ENCODE results near the gene ACTA2. TPM values are rescaled to one million over a fixed set of nuclear protein-coding genes. Genes with fewer than 3 reads are reported as not detected.
A peak's percentile ranks its signal among the peaks of the same experiment; 100 is the strongest.

ACTA2 gene
- polyA plus RNA-seq = 100 to 1,000 TPM in 2 of 4 donors, 10 to 100 TPM in 1, 1 to 10 TPM in 1; 6.5 to 274 (median 82.6) TPM
- long read RNA-seq, donor 1, transcript ACTA2-201 (9 exons, 1,349 nt) = major isoform, 94 of 245 reads
- long read RNA-seq, donor 1, transcript ACTA2-204 (6 exons, 884 nt) = minor isoform, 5 of 245 reads
- long read RNA-seq, donor 1, partial matches to known transcripts = 140 of 245 reads
- long read RNA-seq, donor 1, other reads (novel, unspliced or antisense) = 0 of 245 reads
- long read RNA-seq, donor 2, transcript ACTA2-201 (9 exons, 1,349 nt) = major isoform, 31 of 66 reads
- long read RNA-seq, donor 2, partial matches to known transcripts = 35 of 66 reads
- long read RNA-seq, donor 2, other reads (novel, unspliced or antisense) = 0 of 66 reads
- long read RNA-seq, donor 3, transcript ACTA2-206 (3 exons, 762 nt) = minor isoform, 9 of 275 reads
- long read RNA-seq, donor 3, transcript ACTA2-201 (9 exons, 1,349 nt) = major isoform, 61 of 275 reads
- long read RNA-seq, donor 3, transcript ACTA2-204 (6 exons, 884 nt) = minor isoform, 8 of 275 reads
- long read RNA-seq, donor 3, partial matches to known transcripts = 193 of 275 reads
- long read RNA-seq, donor 3, other reads (novel, unspliced or antisense) = 0 of 275 reads
- long read RNA-seq, donor 4, partial matches to known transcripts = 19 of 24 reads
- long read RNA-seq, donor 4, other reads (novel, unspliced or antisense) = 0 of 24 reads
- long read RNA-seq, donor 5, transcript ACTA2-201 (9 exons, 1,349 nt) = major isoform, 15 of 70 reads
- long read RNA-seq, donor 5, partial matches to known transcripts = 51 of 70 reads
- long read RNA-seq, donor 5, other reads (novel, unspliced or antisense) = 0 of 70 reads
- long read RNA-seq, donor 6, transcript ACTA2-201 (9 exons, 1,349 nt) = major isoform, 68 of 189 reads
- long read RNA-seq, donor 6, partial matches to known transcripts = 112 of 189 reads
- long read RNA-seq, donor 6, other reads (novel, unspliced or antisense) = 0 of 189 reads
- long read RNA-seq, donor 7 = 0 reads
- long read RNA-seq, donor 8, transcript ACTA2-201 (9 exons, 1,349 nt) = major isoform, 6 of 6 reads
- long read RNA-seq, donor 8, partial matches to known transcripts = 0 of 6 reads
- long read RNA-seq, donor 8, other reads (novel, unspliced or antisense) = 0 of 6 reads
- long read RNA-seq, donor 9, transcript ACTA2-201 (9 exons, 1,349 nt) = major isoform, 31 of 87 reads
- long read RNA-seq, donor 9, partial matches to known transcripts = 55 of 87 reads
- long read RNA-seq, donor 9, other reads (novel, unspliced or antisense) = 0 of 87 reads
- long read RNA-seq, donor 10, transcript ACTA2-205 (2 exons, 755 nt) = minor isoform, 7 of 1,014 reads
- long read RNA-seq, donor 10, transcript ACTA2-201 (9 exons, 1,349 nt) = major isoform, 399 of 1,014 reads
- long read RNA-seq, donor 10, transcript ACTA2-206 (3 exons, 762 nt) = minor isoform, 11 of 1,014 reads
- long read RNA-seq, donor 10, transcript ACTA2-204 (6 exons, 884 nt) = minor isoform, 11 of 1,014 reads
- long read RNA-seq, donor 10, partial matches to known transcripts = 553 of 1,014 reads
- long read RNA-seq, donor 10, other reads (novel, unspliced or antisense) = 33 of 1,014 reads

DNA sequence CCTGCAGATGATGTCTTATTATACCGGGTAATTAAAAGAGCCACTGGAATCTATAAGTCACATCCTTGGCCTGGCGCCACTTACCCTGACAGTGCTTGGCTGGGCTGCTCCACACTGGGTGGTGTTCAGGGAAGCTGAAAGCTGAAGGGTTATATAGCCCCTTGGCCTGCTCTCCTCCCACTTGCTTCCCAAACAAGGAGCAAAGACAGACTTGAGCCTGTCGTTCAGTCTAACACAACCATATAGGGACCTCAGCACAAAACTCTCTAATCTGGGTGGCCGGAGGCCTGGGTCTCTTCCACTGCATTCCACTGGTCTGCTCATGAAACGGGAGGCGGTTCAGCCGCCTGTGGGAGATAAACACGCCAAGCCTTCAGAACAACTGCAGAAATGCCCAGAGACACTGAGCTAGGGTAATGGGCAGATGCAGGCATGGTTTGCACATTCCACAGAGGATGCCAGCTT lies at the start of gene ACTA2:
Gene ACTA2, minus strand, starts transcription at position 127 of the 465 bp plus-strand sequence. CDS start 3,843 bp downstream, outside the sequence.
- Histone ChIP-seq H3K36me3 (ENCODE audit: control insufficient read depth in 3 of 3, insufficient read depth in 2 of 3, low read depth in 1 of 3, low read length in 3 of 3) (peaks cover 0 to 8% (median 0%) of the 10 kb centered on the region in 3 donors), H3K27me3 (ENCODE audit: control insufficient read depth in 3 of 3, insufficient read depth in 3 of 3, low read length in 3 of 3) (no peaks in the 10 kb centered on the region), H3K27ac (ENCODE audit: low read depth in 1 of 3, low read length in 2 of 3) (peak within 1 kb of the TSS in 2 of 3 donors; percentile 72 to 87), H3K4me3 (ENCODE audit: low read depth in 1 of 3, low read length in 3 of 3) (peak within 1 kb of the TSS in 1 of 3 donors; percentile 42), H3K4me1 (ENCODE audit: control insufficient read depth in 3 of 3, insufficient read depth in 2 of 3, low read depth in 1 of 3, low read length in 2 of 3) (peaks cover 0 to 4% (median 0%) of the 10 kb centered on the region in 3 donors), H3K9me3 (ENCODE audit: control insufficient read depth in 2 of 2, insufficient read depth in 1 of 2, low read depth in 1 of 2, low read length in 1 of 2) (no peaks in the 10 kb centered on the region)
- 63 to 93% (median 87%) methylated on average over 8 of the region's 8 CpGs for WGBS, 3 donors
- DNase-seq = peak in 1 of 2 donors; percentile 30
- no peak for FAIRE-seq

DNA sequence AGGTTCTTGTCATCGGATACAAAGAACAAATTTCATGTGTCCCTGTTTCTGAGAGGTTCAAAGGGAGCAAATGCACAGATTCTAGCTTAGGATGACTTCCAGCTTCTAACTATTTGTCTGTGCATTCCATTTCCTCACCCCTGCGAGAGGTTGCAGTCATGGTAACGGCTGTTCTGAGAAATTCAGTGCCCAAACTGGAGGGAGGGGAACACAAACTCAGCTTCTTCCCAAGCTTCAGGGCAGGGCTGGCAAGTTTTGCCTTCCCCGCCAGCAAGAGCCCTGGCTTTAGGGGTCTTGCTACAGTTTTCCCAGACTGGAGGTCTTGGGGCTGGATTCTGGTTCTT lies 49.1 kb upstream of the ACTA2 start:
- H3K36me3 ChIP-seq (ENCODE audit: control insufficient read depth in 3 of 3, insufficient read depth in 2 of 3, low read depth in 1 of 3, low read length in 3 of 3) = peaks cover 0 to 3% (median 0%) of the 10 kb centered on the region in 3 donors
- H3K27me3 ChIP-seq (ENCODE audit: control insufficient read depth in 3 of 3, insufficient read depth in 3 of 3, low read length in 3 of 3) = no peaks in the 10 kb centered on the region
- H3K4me1 ChIP-seq (ENCODE audit: control insufficient read depth in 3 of 3, insufficient read depth in 2 of 3, low read depth in 1 of 3, low read length in 2 of 3) = peaks cover 0 to 5% (median 3%) of the 10 kb centered on the region in 3 donors
- DNase-seq (no peak), FAIRE-seq (no peak)
- no peaks in the 10 kb centered on the region for H3K9me3 ChIP-seq (ENCODE audit: control insufficient read depth in 2 of 2, insufficient read depth in 1 of 2, low read depth in 1 of 2, low read length in 1 of 2)
- H3K27ac ChIP-seq (ENCODE audit: low read depth in 1 of 3, low read length in 2 of 3) = peak overlapping the region in 2 of 3 donors; percentile 15 to 75
- H3K4me3 ChIP-seq (ENCODE audit: low read depth in 1 of 3, low read length in 3 of 3) = no peak overlapping the region
- WGBS, 3 donors = 65 to 86% (median 75%) methylated on average over 4 of the region's 4 CpGs

DNA sequence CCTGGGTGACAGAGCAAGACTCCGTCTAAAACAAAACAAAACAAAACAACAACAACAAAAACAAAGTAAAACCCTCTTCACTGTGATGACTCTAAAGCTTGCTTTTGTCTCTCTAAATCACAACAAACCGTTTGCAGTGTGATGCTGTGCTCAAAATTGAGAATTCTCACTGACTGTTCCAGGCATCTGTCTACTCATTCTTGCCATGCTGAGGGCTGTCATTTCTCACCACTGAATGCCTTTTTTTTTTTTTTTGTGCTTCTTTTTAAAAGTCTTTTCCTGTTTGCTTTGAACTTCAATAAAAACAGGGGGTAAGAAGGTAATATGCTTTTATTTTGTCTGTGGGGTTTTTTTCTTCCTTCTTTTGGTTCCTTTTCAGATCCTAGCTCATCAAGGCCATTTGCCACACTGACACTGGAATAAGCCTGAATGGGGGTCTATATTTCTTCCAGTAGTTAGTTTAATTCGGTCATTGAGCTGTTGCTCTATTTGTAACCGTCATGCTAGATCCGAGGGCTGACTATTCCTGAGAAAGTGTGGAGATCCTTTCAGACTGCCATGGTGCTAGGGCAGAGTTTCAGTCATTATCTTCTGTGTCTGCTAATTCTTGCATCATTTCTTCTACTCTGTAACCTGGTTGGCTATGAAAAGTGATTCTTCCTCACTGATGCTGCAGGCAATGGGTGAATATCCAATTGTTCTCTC lies 48.6 kb upstream of the ACTA2 start:
- no peaks in the 10 kb centered on the region for H3K9me3 ChIP-seq (ENCODE audit: control insufficient read depth in 2 of 2, insufficient read depth in 1 of 2, low read depth in 1 of 2, low read length in 1 of 2)
- H3K36me3 ChIP-seq (ENCODE audit: control insufficient read depth in 3 of 3, insufficient read depth in 2 of 3, low read depth in 1 of 3, low read length in 3 of 3) = peaks cover 0 to 3% (median 0%) of the 10 kb centered on the region in 3 donors
- H3K4me1 ChIP-seq (ENCODE audit: control insufficient read depth in 3 of 3, insufficient read depth in 2 of 3, low read depth in 1 of 3, low read length in 2 of 3) = peaks cover 0 to 6% (median 4%) of the 10 kb centered on the region in 3 donors
- no peak overlapping the region for H3K4me3 ChIP-seq (ENCODE audit: low read depth in 1 of 3, low read length in 3 of 3)
- no peak for FAIRE-seq
- 63 to 78% (median 73%) methylated on average over 5 of the region's 5 CpGs for WGBS, 3 donors
- DNase-seq = no peak
- no peaks in the 10 kb centered on the region for H3K27me3 ChIP-seq (ENCODE audit: control insufficient read depth in 3 of 3, insufficient read depth in 3 of 3, low read length in 3 of 3)
- H3K27ac ChIP-seq (ENCODE audit: low read depth in 1 of 3, low read length in 2 of 3) = peak overlapping the region in 2 of 3 donors; percentile 15 to 49

DNA sequence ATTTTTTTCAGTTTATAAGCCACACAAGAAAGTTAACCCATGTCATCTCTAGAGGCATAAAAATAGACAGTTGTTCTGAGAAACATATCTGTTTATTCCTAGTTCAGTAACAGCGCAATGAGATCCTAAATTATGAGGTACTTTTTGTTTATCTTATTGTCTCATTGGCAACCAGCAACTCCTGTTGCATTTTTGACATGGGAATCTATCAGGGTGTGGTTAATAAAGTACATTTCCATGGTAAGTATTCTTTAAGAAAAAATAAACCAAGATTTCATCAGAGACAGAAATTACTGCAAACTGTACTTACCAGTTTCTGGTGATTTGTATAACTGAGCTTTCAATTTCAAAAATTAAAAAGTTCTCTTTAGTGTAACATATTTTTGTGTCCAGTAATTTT lies 47.1 kb upstream of the ACTA2 start:
- H3K27me3 ChIP-seq (ENCODE audit: control insufficient read depth in 3 of 3, insufficient read depth in 3 of 3, low read length in 3 of 3) = no peaks in the 10 kb centered on the region
- H3K27ac ChIP-seq (ENCODE audit: low read depth in 1 of 3, low read length in 2 of 3) = peak overlapping the region in 1 of 3 donors; percentile 4
- 67 to 81% (median 73%) methylated on average over 1 of the region's 1 CpG for WGBS, 3 donors
- H3K36me3 ChIP-seq (ENCODE audit: control insufficient read depth in 3 of 3, insufficient read depth in 2 of 3, low read depth in 1 of 3, low read length in 3 of 3) = peaks cover 0 to 3% (median 0%) of the 10 kb centered on the region in 3 donors
- no peak for DNase-seq
- peaks cover 0 to 11% (median 7%) of the 10 kb centered on the region in 3 donors for H3K4me1 ChIP-seq (ENCODE audit: control insufficient read depth in 3 of 3, insufficient read depth in 2 of 3, low read depth in 1 of 3, low read length in 2 of 3)
- no peaks in the 10 kb centered on the region for H3K9me3 ChIP-seq (ENCODE audit: control insufficient read depth in 2 of 2, insufficient read depth in 1 of 2, low read depth in 1 of 2, low read length in 1 of 2)
- no peak for FAIRE-seq
- no peak overlapping the region for H3K4me3 ChIP-seq (ENCODE audit: low read depth in 1 of 3, low read length in 3 of 3)

DNA sequence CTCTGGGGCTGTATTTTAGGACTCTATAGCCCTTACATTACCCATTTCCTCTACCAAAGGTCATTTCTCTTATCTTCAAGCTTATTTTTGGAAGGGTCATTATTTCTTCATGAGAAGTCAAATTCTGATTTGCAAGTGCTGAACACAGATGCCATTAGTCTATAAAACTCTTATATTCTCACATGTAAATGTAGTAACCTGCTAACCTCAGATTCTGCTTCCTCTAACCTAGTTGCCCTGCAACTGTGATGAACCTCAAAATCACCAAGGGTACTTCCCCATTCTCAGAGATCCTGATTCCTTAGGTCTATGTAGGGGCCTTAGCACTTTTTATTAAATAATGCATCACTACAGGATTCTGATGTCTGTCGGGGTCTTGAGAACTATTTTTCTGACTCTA lies 44.4 kb upstream of the ACTA2 start:
- DNase-seq = no peak
- H3K27me3 ChIP-seq (ENCODE audit: control insufficient read depth in 3 of 3, insufficient read depth in 3 of 3, low read length in 3 of 3) = no peaks in the 10 kb centered on the region
- H3K4me3 ChIP-seq (ENCODE audit: low read depth in 1 of 3, low read length in 3 of 3) = no peak overlapping the region
- no peaks in the 10 kb centered on the region for H3K9me3 ChIP-seq (ENCODE audit: control insufficient read depth in 2 of 2, insufficient read depth in 1 of 2, low read depth in 1 of 2, low read length in 1 of 2)
- WGBS, 3 donors = 71 to 92% (median 84%) methylated on average over 1 of the region's 1 CpG
- peaks cover 1 to 13% (median 7%) of the 10 kb centered on the region in 3 donors for H3K4me1 ChIP-seq (ENCODE audit: control insufficient read depth in 3 of 3, insufficient read depth in 2 of 3, low read depth in 1 of 3, low read length in 2 of 3)
- H3K27ac ChIP-seq (ENCODE audit: low read depth in 1 of 3, low read length in 2 of 3) = no peak overlapping the region
- FAIRE-seq = no peak
- no peaks in the 10 kb centered on the region for H3K36me3 ChIP-seq (ENCODE audit: control insufficient read depth in 3 of 3, insufficient read depth in 2 of 3, low read depth in 1 of 3, low read length in 3 of 3)

GRCh38 chr10:88995156-88995876 lies 42.7 kb upstream of the ACTA2 start:
- Histone ChIP-seq H3K9me3 (ENCODE audit: control insufficient read depth in 2 of 2, insufficient read depth in 1 of 2, low read depth in 1 of 2, low read length in 1 of 2) (no peaks in the 10 kb centered on the region), H3K4me1 (ENCODE audit: control insufficient read depth in 3 of 3, insufficient read depth in 2 of 3, low read depth in 1 of 3, low read length in 2 of 3) (peaks cover 3 to 13% (median 7%) of the 10 kb centered on the region in 3 donors), H3K4me3 (ENCODE audit: low read depth in 1 of 3, low read length in 3 of 3) (no peak overlapping the region), H3K36me3 (ENCODE audit: control insufficient read depth in 3 of 3, insufficient read depth in 2 of 3, low read depth in 1 of 3, low read length in 3 of 3) (no peaks in the 10 kb centered on the region), H3K27me3 (ENCODE audit: control insufficient read depth in 3 of 3, insufficient read depth in 3 of 3, low read length in 3 of 3) (no peaks in the 10 kb centered on the region), H3K27ac (ENCODE audit: low read depth in 1 of 3, low read length in 2 of 3) (peak overlapping the region in 1 of 3 donors; percentile 45)
- FAIRE-seq = no peak
- no peak for DNase-seq
- WGBS, 3 donors = 44 to 72% (median 46%) methylated on average over 7 of the region's 7 CpGs

DNA sequence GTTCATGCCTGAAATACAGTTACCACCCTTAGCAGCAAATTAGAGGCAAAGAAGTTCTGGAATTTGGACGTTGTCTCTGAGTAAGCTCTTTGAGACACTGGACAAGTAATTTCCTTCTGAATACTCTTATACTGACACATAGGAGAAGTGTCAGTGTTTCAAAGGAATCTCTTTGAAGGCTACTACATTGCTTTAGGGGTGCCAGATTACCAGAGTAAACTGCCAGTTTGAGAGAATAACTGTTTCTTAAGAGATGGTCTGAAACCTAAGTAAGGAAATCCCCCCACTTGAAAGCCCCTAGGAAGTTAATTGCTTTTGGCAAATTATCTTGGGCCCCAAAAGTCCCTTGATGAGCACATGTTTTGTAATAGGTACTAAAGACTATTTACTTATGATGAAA lies 41.4 kb upstream of the ACTA2 start:
- FAIRE-seq = no peak
- H3K4me3 ChIP-seq (ENCODE audit: low read depth in 1 of 3, low read length in 3 of 3) = no peak overlapping the region

More for the DNA sequence above, 41.4 kb upstream of the ACTA2 start:
- H3K27me3 ChIP-seq (ENCODE audit: control insufficient read depth in 3 of 3, insufficient read depth in 3 of 3, low read length in 3 of 3) = no peaks in the 10 kb centered on the region
- DNase-seq = no peak
- peaks cover 3 to 17% (median 7%) of the 10 kb centered on the region in 3 donors for H3K4me1 ChIP-seq (ENCODE audit: control insufficient read depth in 3 of 3, insufficient read depth in 2 of 3, low read depth in 1 of 3, low read length in 2 of 3)
- H3K9me3 ChIP-seq (ENCODE audit: control insufficient read depth in 2 of 2, insufficient read depth in 1 of 2, low read depth in 1 of 2, low read length in 1 of 2) = no peaks in the 10 kb centered on the region
- no peaks in the 10 kb centered on the region for H3K36me3 ChIP-seq (ENCODE audit: control insufficient read depth in 3 of 3, insufficient read depth in 2 of 3, low read depth in 1 of 3, low read length in 3 of 3)
- 22 to 41% (median 28%) methylated on average over 1 of the region's 1 CpG for WGBS, 3 donors
- no peak overlapping the region for H3K27ac ChIP-seq (ENCODE audit: low read depth in 1 of 3, low read length in 2 of 3)
